K562 (cell line): ENCODE data around the gene NPM1. TPM values are rescaled to one million over a fixed set of nuclear protein-coding genes. Genes with fewer than 3 reads are reported as not detected.

Experiments used
- CHD7 ChIP-seq: fragments of 200-600 bp; sonication (generic); IDR thresholded peaks from one replicate; pipeline ENCODE4 v1.6.1; 2012; ENCODE audit warnings: mild to moderate bottlenecking, low read depth, low read length, inconsistent platforms
- E2F1 ChIP-seq: sonication (generic); formaldehyde crosslinking; IDR thresholded peaks from 2 replicates; pipeline ENCODE4 v1.8.1; 2023; ENCODE audit warnings: mild to moderate bottlenecking, missing genetic modification reagents, moderate library complexity
- HDAC1 ChIP-seq, 2 experiments: fragments of 450-650 bp; IDR thresholded peaks; 2 replicates each; pipeline ENCODE4 v1.6.1; 2016 to 2017; ENCODE audit warnings: inconsistent platforms in 1 of 2, mild to moderate bottlenecking in 1 of 2, moderate library complexity in 1 of 2
- L3MBTL2 ChIP-seq: fragments of 450-650 bp; IDR thresholded peaks from 2 replicates; pipeline ENCODE4 v1.6.1; 2016; ENCODE audit warnings: mild to moderate bottlenecking, moderate library complexity
- LCOR ChIP-seq: sonication (generic); formaldehyde crosslinking; IDR thresholded peaks from 2 replicates; pipeline ENCODE4 v1.8.0; 2022; ENCODE audit warnings: mild to moderate bottlenecking, missing genetic modification reagents
- NR4A1 ChIP-seq, 2 experiments: fragments of 250-450 bp in 1 of 2; fragments of 450-650 bp in 1 of 2; sonication (Bioruptor Pico) in 1 of 2; IDR thresholded peaks; 2 replicates each; pipeline versions ENCODE4 v1.4.0 to v1.6.1; 2016 to 2020; ENCODE audit warnings: mild to moderate bottlenecking in 2 of 2, missing compliant biosample characterization in 1 of 2, missing genetic modification characterization in 1 of 2, moderate library complexity in 1 of 2
- TEAD2 ChIP-seq: fragments of 450-650 bp; IDR thresholded peaks from 2 replicates; pipeline ENCODE4 v1.6.1; 2016; ENCODE audit warnings: missing genetic modification characterization, control low read depth, missing compliant biosample characterization
- TSHZ1 ChIP-seq: fragments of 250-450 bp; sonication (Bioruptor Pico); IDR thresholded peaks from 2 replicates; pipeline ENCODE4 v1.4.0; 2020; ENCODE audit warnings: mild to moderate bottlenecking, moderate library complexity
- ZNF232 ChIP-seq: sonication (generic); formaldehyde crosslinking; IDR thresholded peaks from 2 replicates; pipeline ENCODE4 v1.8.0; 2022; ENCODE audit warnings: mild to moderate bottlenecking, missing genetic modification reagents
- polyA plus RNA-seq, 8 experiments: library from polyadenylated mRNA; depleted of rRNA in 4 of 8; stranded (reverse) in 5 of 8; unstranded in 3 of 8; fragments of >200 nt; fragmentation: Nextera tagmentation in 2 of 8; fragmentation: Illumina TruSeq in 1 of 8; extraction: Ambion mirVana in 2 of 8; extraction: Trizol in 1 of 8; gene quantifications; 2 replicates each; pipeline versions ENCODE4 v1.2.1 to v1.2.3, GENCODE V29; 2011 to 2014; ENCODE audit warnings: inconsistent platforms in 1 of 8, missing spikeins in 1 of 8
- total RNA-seq, 7 experiments: library from RNA; depleted of rRNA in 6 of 7; stranded (reverse); fragments of >200 nt in 6 of 7; fragmentation: Illumina TruSeq in 2 of 7; extraction: Trizol in 2 of 7; gene quantifications; 2 replicates each; pipeline versions ENCODE4 v1.2.1 to v1.2.3, GENCODE V29; 2011 to 2021; ENCODE audit warnings: low replicate concordance in 1 of 7

The NPM1 gene
- total and polyA plus RNA-seq, 9 of the 15 experiments (the other 6 are each of a cell fraction or from before 2014, with no cell fraction given) = 2,438 to 6,909 (median 5,639) TPM

GRCh38 chr5:171387970-171388815 lies 544 bp downstream of the NPM1 start (continued):
- TF ChIP-seq TSHZ1 (CRISPR knock-in tag) (no peak), HDAC1 (IDR thresholded peaks at IDR 0.05) (peak; percentile 86 to 99; a peak in 3 of 4 replicates), LCOR (peak; percentile 61; the same call in 1 of the 2 replicates), CHD7 (no peak), E2F1 (CRISPR knock-in tag) (peak; percentile 77), L3MBTL2 (peak; percentile 93), TEAD2 (no peak), ZNF232 (CRISPR knock-in tag) (no peak), NR4A1 (CRISPR knock-in tag; IDR thresholded peaks at IDR 0.05) (no peak), NR4A1 (tag; IDR thresholded peaks at IDR 0.05) (0 out of 2 replicates have a peak, but pooled peaks have one; percentile 41)
